ENCODE measurements around the gene MFSD2B.

The MFSD2B gene

GRCh38 chr2:24050041-24050979 lies 40.4 kb downstream of the MFSD2B start:
- no peak for DNase-seq (ENCODE audit: low read depth in 4 of 4, low spot score in 1 of 4)

- no peak for DNase-seq (ENCODE audit: low read depth in 4 of 4, low spot score in 1 of 4)
Observed at GRCh38 chr2:24051833-24052232, 41.9 kb downstream of the MFSD2B start.

GRCh38 chr2:24052951-24053350 lies 43.1 kb downstream of the MFSD2B start:
- no peak for DNase-seq (ENCODE audit: low read depth in 4 of 4, low spot score in 1 of 4)

GRCh38 chr2:24054366-24055010 lies 44.6 kb downstream of the MFSD2B start:
- no peak for DNase-seq (ENCODE audit: low read depth in 4 of 4, low spot score in 1 of 4)

GRCh38 chr2:24055750-24056149 lies 45.9 kb downstream of the MFSD2B start:
- no peak for DNase-seq (ENCODE audit: low read depth in 4 of 4, low spot score in 1 of 4)

GRCh38 chr2:24058564-24059271 lies 48.8 kb downstream of the MFSD2B start:
- no peak for DNase-seq (ENCODE audit: low read depth in 4 of 4, low spot score in 1 of 4)

- DNase-seq (ENCODE audit: low read depth in 4 of 4, low spot score in 1 of 4): no peak
Observed at GRCh38 chr2:24065341-24065740, 55.5 kb downstream of the MFSD2B start.

- DNase-seq (ENCODE audit: low read depth in 4 of 4, low spot score in 1 of 4): no peak
Observed at GRCh38 chr2:24072259-24072658, 62.4 kb downstream of the MFSD2B start.

GRCh38 chr2:24073816-24074215 lies 63.9 kb downstream of the MFSD2B start:
- no peak for DNase-seq (ENCODE audit: low read depth in 4 of 4, low spot score in 1 of 4)

GRCh38 chr2:24075259-24075658 lies 65.4 kb downstream of the MFSD2B start:
- no peak for DNase-seq (ENCODE audit: low read depth in 4 of 4, low spot score in 1 of 4)
